ENCODE results near the gene OTULIN.

DNA sequence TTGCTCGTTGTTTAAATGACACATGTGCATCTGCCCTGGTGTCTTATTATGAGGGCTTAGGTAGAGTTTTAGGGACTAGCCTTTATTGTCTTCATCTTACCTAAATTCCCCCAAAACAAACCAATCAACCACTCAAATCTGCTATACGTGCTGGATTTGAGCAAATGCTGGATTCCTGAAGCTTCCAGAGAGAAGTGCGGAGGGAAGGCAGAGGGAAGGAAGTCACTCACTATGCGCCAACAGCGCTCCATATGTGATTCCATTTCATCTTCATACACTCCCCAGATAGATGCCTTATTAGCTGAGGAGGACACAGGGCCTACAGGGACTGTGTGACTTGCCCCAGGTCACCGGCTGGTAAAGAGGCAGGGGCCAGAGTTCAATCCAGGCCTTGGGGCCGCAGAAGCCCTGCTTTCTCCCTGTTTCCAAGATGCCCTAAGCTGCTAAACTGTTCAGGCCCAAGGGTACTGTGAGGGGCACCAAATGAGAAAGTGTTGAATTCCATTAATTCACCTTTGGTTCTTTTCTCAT lies 63.5 kb downstream of the OTULIN start:
- TF ChIP-seq, protein P1, sequence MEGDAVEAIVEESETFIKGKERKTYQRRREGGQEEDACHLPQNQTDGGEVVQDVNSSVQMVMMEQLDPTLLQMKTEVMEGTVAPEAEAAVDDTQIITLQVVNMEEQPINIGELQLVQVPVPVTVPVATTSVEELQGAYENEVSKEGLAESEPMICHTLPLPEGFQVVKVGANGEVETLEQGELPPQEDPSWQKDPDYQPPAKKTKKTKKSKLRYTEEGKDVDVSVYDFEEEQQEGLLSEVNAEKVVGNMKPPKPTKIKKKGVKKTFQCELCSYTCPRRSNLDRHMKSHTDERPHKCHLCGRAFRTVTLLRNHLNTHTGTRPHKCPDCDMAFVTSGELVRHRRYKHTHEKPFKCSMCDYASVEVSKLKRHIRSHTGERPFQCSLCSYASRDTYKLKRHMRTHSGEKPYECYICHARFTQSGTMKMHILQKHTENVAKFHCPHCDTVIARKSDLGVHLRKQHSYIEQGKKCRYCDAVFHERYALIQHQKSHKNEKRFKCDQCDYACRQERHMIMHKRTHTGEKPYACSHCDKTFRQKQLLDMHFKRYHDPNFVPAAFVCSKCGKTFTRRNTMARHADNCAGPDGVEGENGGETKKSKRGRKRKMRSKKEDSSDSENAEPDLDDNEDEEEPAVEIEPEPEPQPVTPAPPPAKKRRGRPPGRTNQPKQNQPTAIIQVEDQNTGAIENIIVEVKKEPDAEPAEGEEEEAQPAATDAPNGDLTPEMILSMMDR (IDR thresholded peaks at IDR 0.05), result no peak
- TF ChIP-seq POLR2A (IDR thresholded peaks at IDR 0.05), result no peak
